Measurements from ENCODE around the gene MRPL40.
"Not testable (repeated sequence)": the region's sequence is repeated elsewhere in the genome, so short reads cannot be mapped to it uniquely, and the experiment has no call there.

MRPL40 gene

DNA sequence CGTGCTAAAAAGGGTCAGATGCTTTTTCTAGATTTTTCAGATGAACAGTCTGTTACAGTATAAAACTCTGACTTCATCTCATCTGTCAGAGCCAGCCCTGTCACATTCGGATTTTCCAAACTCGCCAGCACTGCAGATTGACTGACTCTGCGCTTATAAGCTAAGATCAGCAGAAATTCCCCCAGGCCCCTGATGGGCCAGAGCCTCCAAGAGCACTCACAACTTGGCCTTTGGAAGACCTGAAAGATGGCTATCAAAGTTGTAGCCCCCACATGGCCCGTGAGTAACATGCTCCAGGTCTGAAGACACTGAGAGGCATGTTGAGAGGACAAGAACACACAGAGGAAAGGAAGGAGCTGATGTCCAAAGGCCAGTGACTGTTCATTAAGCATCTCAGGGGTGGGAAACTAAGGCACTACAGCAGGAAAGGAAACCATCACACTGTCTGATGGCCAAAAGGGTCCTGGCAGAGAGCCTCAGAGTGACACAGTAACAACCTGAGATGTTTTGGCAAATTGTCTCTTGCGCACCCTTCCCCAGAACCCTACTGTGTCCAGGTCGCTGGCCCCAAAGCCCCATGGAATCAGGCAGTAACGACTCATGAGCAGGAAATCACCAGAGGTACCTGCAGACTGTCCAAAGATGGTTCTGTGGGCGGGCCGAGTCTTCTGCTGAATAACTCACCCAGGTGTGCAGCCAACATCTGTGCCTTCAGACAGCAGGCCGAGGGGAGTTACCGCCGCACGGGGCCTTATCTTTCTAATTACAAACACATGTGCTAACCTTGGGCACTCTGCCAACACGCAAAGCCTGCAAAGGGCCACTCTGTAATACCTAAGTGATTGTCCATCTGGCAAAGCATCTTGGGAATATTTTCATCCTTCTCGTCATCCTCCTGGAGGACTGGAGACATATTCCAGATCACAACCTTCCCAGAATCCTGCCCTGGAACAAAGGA, 24.4 kb upstream of the MRPL40 start:
- peak; percentile 38 for DNase-seq

DNA sequence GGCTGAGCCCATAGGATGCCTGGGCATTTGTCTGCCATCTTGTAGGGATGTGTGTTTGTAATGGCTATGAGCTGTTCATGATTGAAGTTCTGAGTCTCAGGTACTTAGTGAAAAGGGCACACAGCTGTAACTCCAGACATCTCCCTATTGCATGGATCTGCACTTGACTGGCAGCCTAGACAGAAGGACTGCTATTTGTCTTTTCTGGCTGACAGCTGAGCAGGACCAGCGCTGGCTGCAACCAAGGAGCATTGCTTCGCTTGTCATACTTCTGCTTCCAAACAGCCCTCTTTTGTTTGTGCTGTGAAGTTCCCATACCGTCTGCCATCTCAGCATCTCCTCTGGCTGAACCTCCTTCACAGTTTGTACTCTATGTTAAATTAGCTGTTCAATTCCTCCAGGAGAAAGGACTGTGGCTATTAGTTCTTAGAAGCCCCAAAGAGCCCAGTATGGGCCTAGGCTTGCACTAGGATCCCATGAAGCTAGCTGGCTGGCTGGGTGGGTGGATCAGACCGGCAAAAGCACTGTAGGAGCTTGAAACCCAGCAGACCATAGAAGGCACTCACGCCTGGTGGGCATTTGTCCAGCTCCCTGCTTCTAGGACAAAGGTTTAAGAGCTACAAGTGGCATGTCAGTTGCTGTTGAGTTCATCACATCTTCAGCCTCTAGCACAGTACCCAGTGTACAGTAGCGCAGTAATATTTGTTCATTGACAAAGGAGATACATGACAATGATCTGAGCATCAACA, 21.2 kb upstream of the MRPL40 start:
- DNase-seq, result no peak

DNA sequence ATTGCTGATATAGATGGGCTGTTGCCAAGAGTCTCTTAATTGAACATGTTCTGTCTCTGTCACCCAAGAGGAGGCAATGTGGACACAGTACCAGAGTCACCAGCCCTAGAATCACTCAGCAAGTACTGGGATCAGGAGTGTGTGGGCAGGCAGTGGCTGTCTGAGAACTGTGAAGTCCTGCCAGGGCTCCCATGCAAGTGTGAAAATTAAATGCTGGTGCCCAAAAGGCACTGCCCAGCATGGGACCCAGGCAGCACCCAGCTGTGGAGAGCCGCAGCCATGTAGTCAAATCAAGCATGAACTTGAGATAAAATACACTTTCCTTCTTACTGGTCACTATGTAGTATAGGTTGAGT, 20.7 kb upstream of the MRPL40 start:
- no peak for DNase-seq

DNA sequence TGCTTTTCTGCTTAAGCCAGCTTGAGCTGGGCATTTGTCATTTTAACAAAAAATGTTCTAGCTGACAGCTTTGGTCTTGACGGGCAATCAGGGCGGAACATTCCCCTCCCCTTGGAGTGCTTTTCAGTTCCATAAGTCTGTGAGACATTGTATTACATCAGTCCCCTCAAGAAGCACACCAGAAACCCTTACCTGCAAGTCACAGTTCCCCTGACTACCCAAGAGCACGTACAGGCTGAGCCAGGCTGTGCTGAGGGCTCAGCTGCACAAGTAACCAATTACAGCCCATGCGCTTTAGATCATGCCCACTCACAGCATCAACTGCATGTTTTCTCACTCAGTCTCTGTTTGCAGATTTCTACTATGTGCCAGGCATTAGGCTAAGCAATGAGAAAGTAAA, 19.9 kb upstream of the MRPL40 start:
- no peak for DNase-seq

DNA sequence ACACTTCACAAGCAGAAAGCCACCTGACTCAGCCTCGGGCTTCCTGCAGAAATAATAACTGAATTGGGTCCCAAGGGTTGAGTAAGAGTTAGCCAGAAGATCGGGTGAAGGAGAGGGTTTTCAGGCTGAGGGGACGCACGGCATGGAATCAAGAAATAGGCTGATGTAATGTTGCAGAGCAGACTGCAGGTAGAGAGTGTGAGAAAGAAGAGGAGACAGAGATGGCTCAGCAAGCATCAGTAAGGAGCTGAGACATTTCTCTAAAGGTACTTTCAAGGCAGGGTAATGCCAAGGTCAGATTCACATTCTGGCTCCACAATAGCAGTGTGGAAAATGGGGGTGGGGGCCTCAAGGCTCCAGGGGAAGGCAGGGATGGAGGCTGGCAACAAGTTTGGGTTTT, 19.4 kb upstream of the MRPL40 start:
- no peak for DNase-seq

DNA sequence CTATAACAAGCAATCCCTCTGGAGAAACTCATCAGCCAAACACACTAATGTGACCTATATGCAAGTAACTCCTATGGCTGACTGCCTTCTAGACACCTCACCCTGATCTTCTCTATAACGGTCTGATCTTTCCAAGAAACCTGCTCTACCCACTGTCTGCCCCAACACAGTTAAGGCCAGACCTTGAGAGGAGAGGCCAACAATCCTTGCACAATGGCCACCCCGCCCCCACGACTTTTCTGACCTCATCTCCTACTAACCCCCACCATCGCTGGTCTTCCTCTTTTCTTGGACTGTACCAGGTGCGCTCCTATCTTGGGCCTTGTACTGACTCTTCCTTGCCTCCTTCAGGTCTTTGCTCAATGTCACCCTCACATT, 13.3 kb upstream of the MRPL40 start:
- DNase-seq, result no peak

DNA sequence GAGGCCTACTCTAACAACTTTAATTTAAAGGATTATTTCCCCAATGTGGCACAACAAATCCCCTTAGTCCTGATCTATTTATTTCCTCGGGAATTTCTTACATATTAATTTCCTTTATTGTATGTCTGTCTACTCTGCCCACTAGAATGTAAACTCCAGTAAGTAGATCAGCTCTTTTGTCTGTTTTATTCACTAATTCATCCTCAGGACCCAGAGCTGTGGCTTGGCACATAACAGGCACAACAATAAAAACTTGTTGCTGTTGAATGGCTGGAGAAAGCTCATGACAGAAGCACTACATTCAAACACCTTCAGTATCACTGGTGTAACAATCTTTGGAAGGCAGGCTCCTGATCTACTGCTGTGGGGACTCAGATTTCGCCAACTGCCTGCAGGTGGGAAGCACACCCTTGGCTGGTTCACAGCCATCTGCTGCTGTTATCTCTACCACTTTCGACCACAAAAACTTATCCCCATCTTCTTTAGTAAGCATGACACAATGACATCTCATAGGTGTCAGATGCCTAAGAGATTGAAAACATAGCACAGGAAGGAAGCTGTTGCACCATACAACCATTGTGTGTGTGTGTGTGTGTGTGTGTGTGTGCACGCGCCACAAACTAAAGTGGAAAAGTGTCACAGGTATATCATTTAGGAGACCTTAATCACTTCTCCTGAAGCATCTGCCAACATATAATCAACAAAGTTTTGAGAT, 12.7 kb upstream of the MRPL40 start:
- no peak for DNase-seq

DNA sequence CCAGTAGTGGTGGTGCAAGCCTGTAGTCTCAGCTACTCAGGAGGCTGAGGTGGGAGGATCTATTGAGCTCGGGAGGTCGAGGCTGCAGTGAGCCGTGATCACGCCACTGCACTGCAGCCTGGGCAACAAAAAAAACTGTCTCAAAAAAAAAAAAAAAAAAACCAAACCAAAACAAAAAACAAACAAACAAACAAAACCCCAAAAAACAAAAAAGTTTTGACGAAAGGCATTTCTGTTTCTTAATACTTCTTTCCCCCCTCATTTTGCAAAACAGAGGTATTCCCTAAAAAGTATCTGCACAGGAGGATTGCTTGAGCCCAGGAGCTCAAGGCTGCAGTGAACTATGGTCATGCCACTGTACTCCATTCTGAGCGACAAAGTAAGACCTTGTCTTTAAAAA, 12.0 kb upstream of the MRPL40 start:
- DNase-seq, result no peak

DNA sequence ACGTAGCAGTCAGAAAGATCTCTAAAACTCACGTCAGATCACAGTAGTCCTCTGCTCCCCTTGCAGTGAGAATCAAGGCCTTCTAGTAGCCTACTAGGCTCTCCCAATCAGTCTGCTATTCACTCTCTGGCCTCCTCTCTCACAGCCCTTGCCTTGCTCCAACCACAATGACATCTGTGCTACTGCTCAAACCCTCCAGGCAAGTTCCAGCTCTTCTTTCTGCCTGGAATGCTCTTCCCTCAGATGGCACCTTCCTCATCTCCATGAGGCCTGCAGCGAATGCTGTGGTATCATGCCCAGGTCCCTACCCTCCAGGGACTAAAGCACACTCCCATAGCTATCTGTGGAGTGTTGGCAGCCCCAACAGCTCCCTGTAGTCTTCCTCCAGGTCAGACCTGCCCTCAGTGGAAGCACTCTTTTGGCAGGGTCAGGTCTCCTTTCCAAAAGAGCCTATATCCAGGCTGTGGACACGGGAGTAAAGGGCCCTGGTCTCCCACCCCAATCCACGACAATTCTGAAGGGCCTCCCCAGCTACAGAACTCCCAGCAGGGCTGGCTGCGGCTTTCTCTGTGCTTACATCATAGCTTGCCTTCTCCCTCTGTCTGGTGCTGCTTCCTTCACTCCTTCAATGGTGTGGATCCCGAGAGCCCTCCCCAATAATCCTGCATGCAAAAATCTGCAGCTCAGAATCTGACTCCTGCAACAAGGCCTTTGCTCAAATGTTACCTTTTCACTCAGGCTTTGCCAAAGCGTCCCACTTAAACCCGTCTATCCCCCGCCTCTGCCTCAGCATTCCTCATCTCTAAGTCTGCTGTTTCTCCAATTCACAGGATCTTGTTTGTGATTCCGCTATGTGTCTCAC, 9.7 kb upstream of the MRPL40 start:
- DNase-seq, result no peak

DNA sequence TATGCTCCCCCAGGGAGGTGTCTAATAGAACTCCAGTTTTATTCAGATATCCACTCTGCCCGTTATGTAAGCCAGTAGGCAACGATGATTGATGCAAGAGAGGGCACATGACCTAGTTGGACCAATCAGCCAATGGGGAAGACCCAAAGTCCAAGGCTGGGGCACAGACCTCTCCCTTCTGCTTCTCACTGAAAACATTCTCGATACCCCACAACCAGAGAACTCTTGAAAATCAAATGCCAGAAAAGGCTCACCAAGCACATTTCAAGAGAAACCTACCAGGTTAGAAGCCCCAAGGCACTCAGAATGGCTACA, 8.2 kb upstream of the MRPL40 start:
- no peak for DNase-seq

DNA sequence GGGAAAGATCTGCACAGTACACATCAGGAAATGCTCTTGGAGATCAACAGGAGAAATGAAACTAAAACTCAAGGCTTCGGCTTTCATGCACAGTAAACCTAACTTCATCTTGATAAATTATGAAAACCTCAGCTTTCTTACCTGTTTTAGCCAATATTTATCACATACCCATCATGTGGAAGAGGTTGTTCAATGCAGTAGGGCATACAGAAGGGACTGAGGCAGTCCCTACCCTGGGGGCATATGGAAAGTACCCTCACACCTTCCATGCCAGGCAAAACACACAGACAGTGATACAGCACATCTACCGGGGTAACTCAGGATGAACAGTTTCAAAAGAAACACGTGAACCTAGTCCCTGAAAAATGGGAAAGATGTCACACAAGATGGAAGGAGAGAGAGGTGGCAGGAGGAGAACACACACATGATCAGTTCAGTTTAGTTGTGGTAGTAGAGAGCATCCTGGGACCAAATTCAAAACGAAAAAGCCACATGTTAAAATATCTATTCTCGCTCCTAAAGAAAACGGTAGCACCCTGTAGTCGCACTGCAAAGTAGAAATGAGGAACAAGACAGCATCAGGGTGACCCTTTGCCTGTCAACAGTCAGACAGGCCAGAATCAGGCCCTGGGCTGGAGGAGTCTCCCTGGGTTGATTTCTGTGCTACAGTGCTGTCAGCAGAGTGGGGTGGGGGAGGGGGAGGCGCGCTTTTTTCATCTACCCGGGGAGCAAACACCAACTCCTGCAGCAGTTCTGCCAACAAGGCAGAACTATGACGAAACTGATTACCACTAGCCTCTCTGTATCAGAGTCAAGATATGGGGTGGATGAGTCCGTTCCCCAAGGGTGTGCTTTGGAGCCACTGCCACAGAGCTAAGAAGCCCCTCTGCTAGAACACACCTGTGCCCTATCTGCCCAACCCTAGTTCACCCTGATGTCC, 2.1 kb upstream of the MRPL40 start:
- DNase-seq, result peak; percentile 22

DNA sequence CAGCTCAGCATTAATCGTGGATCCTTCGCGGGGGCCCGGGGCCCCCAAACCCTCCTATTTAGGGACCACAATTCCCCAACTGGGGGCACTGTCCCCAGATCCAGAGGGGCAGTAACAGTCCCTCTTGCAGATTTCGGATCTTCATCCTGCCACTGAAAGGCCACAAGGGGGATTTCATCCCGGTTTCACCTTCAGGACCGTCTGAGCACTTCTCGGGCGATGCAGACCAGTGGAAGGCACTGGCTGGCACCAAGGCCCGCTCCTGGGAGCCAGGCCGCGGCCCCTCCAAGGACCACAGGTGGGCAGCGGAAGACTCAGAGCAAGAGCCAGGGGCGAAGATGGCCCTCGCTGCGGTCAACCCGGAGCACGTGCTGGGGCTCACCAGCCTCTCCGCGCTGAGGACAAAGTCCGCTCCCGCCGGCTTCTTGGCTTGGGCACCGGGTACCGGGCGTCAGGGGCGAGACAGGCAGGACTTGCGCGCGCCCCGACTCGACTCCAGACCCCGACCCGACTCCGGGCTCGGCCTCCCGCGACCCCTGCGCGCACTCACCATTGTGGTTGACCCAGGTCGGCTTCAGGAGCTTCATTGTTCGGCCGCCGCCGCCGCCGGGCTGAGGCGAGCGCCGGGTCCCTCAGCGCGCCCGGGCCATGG, 1.3 kb upstream of the MRPL40 start:
- DNase-seq, result no peak

DNA sequence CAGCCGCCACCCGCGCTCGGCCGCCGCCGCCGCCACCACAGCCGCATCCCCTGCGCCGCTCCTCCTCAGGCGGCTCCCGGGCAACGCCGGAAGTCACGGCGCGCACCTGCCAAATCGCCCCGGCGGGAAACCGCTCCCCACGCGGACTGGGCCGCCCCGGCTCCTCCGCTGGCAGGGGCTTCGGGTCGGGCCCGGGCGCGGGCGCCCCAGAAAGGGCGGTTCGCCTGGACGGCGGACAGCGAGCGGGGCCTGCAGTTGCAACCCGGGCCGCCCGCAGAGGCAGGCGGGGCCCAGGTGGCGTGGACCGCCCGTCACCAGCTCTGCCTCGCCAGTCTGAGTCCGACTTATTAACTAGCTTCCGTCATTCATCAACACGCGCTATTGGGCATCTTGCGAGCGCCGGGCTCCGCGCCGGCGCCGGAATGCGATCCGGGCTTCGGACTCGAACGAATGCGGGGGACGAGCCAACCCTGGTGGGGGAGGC, 654 bp upstream of the MRPL40 start, which contains the start of gene HIRA:
Gene HIRA (minus strand): TSS at position 85 of the 484 bp plus-strand sequence. CDS start 257 bp downstream, outside the sequence.
- DNase-seq, result peak; percentile 88

DNA sequence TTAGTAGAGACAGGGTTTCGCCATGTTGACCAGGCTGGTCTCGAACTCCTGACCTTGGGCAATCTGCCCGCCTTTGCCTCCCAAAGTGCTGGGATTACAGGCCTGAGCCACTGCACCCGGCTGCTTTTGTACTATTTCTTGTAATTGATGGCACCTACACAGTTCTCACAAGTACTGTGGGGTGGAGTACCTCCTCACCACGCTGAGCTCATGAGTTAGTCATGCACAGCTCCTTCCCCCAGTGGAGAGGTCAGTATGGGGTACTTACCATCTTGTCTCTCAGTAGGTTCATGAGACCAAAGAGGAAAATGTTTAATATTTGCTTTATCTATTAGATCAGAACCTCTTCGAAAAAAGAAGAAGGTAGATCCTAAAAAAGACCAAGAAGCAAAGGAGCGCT, 2.1 kb downstream of the MRPL40 start:
- no peak for DNase-seq

DNA sequence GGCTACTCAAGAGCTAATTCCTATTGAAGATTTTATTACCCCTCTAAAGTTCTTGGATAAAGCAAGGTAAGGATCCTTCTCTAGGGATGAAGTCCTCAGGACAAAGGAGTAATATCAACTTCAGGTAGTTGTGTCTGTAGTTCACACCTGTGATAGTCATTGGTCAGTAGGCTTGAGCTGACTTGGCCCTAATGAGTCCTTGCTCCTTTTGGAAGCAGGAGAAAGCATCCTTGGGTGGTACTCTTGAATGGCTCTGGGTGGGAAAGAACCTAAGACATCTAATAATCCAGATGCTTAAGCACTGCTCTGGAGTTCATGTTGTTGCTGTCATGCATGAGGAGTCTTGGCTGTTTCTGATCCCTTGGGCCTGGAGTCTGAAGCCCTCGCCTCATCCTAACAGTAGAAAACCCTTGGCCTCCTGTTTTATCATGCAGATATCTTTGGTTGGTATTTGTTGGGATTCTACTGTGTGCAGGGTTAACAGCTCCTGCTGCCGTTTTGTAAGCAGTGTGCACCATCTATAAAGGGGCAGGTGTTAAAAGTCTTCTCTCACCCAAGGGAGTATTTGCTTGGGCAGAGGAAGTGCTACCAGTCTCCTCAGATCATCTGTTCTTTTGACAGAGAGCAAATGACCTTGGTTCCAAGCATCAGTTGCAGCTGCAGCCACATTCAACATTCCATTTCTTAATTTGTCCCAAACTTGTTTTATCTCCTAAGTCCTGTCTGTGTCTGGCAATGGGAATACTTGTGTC, 2.7 kb downstream of the MRPL40 start:
- no peak for DNase-seq

DNA sequence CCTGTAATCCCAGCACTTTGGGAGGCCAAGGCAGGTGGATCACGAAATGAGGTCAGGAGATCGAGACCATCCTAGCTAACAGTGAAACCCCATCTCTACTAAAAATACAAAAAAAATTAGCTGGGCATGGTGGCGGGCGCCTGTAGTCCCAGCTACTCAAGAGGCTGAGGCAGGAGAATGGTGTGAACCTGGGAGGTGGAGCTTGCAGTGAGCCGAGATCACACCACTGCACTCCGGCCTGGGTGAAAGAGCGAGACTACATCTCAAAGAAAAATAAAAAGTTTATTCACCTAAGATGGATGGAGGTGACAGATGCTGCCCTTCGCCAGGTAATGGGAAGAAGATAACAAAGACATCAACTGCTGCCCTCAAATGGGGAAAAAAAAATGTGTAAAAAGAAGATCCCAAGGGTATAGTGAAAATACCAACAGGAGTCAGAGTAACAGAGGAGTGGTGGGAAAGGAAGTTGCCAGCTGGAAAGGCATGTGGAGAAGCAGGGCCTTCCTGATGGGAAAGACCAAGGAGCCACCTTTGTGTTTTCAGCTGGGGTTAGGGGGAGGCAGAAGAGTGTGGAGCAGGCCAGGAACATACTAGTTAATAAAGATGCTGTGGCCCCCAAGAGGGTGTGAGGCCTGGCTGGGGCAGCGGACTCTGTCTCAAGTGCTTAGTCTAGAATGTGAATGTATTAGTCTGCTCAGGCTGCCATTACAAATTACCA, 4.3 kb downstream of the MRPL40 start:
- DNase-seq, result not testable (repeated sequence)

DNA sequence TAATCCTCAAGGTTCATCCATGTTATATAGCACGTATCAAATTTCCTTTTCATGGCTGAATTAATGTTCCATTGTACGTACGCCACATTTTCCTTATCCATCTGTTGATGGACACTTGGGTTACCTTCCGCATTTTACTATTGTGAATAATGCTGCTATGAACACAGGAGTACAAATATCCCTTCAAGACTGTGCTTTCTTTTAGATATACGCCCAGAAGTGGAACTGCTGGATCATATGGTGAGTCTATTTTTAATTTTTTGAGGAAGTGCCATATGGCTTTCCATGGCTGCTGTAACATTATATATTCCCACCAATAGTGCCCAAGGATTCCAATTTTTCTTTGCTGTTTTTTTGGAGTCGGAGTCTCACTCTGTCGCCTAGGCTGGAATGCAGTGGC, 6.0 kb downstream of the MRPL40 start:
- no peak for DNase-seq

DNA sequence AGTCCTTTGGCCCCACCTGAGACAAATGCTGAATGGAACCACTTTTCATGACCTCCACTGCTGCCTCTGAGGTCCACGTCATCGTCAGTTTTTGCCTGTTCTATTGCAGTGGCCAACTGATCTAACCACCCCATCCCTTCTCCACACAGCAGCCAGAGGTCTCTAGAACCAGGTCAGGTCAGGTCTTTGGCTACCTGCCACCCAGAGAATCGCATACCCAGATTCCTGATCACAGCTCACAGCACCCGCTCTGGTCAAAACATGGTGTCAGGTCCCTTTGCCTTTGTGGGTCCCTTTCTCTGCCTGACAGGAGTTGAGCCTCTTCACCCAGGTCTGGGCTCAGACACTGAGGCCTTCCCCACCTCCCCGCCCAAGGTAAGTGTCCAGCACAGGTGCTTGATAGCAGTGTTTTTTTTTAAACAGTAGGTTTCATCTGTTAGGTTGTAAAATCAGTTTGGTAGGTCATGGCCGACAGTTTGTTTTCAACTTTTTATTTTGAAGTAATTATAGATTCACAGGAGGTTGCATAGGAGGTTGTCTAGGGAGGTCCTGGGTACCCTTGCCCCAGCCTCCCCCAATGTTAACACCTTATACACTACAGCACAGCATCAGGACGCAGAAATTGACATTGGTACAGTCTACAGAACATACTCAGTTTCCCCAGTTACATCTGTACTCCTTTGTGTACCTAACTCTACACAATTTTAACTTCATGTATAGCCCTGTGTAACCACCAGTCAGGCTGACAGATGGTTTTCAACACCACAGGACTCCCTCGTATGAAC, 8.3 kb downstream of the MRPL40 start:
- DNase-seq, result no peak

DNA sequence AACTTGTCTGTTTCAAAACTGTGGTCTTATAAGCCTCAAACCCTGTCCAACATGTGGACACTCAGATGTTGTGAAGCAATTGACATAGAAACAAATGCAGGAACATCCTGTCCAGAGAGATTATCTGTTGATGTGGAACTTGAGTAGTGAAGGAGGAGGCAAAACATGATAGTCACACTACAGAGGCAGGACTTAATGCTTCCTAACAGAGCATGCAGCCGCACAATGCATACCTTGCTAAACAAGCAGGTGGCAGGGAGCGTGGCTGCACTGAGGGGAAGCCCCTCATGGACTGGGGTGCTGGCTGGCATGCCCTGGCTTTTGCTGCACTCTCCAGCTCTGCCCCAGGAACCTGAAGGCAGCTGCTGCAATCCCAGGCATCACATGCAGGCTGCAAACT, 9.8 kb downstream of the MRPL40 start:
- no peak for DNase-seq

All from NCI-H2227 treated with DMSO at 0.1 percent for 48 hours (cell line).